Colonic mucosa (tissue), 4 donors: Measurements from ENCODE around the gene RNF215. TPM values are rescaled to one million over a fixed set of nuclear protein-coding genes. Genes with fewer than 3 reads are reported as not detected.
"Not testable (repeated sequence)": the region's sequence is repeated elsewhere in the genome, so short reads cannot be mapped to it uniquely, and the experiment has no call there.

Experiments used
- DNase-seq: peaks from one replicate; pipeline ENCODE4 v3.0.0-alpha.2; 2020
- H3K27ac ChIP-seq: fragments of 200-600 bp; one replicate; pipeline ENCODE4 v1.8.0; 2021
- H3K27me3 ChIP-seq: fragments of 200-600 bp; one replicate; pipeline ENCODE4 v1.8.0; 2021
- H3K36me3 ChIP-seq: fragments of 200-600 bp; one replicate; pipeline ENCODE4 v1.8.0; 2021
- H3K4me1 ChIP-seq: fragments of 200-600 bp; one replicate; pipeline ENCODE4 v1.8.0; 2021; ENCODE audit warnings: mild to moderate bottlenecking
- H3K4me3 ChIP-seq: fragments of 200-600 bp; one replicate; pipeline ENCODE4 v1.8.0; 2021
- H3K9ac ChIP-seq, 2 donors: one replicate each; pipeline ENCODE4 v1.7.0; 2013; ENCODE audit warnings: control low read depth in 2 of 2, low read depth in 2 of 2, low read length in 2 of 2
- H3K9me3 ChIP-seq: fragments of 200-600 bp; one replicate; pipeline ENCODE4 v1.8.0; 2021
- CTCF ChIP-seq: fragments of 200-600 bp; IDR thresholded peaks from one replicate; pipeline ENCODE4 v1.8.0; 2022; ENCODE audit warnings: antibody characterized with exemption, mild to moderate bottlenecking
- intact Hi-C: fragments of 100-400 bp; cut with DNase I; formaldehyde crosslinking; loops from one replicate; pipeline ENCODE4 v1.14.1; 2022
- total RNA-seq, 2 donors: library from RNA; stranded (reverse); fragmentation: NEBNext Ultra II Directional in 1 of 2; extraction: Animal tissue kit (Norgen Biotek cat#: 25700) in 1 of 2; gene quantifications; one replicate each; pipeline ENCODE4 v1.2.1, GENCODE V29; 2021
- donor health status: healthy.
- donor health status: DM: no; HTN: no; CAD: no.
- donor health status: DM: no; HTN: no; CAD: no.

The RNF215 gene
- total RNA-seq, 2 donors from 2014 or later, result 5.8 to 9.4 TPM

- no peaks in the 10 kb centered on the region for H3K4me1 ChIP-seq
- TF ChIP-seq CTCF, result no peak
- no peak overlapping the region for H3K9ac ChIP-seq
- no peak overlapping the region for H3K4me3 ChIP-seq
- H3K27me3 ChIP-seq, result no peaks in the 10 kb centered on the region
- H3K9me3 ChIP-seq, result no peaks in the 10 kb centered on the region
- no peaks in the 10 kb centered on the region for H3K36me3 ChIP-seq
- DNase-seq, result no peak
- H3K27ac ChIP-seq, result no peak overlapping the region
- intact Hi-C loops, result no loop called here
These were observed 18.5 kb upstream of the RNF215 start for GRCh38 chr22:30405731-30406130.

- Histone ChIP-seq H3K4me1 (no peaks in the 10 kb centered on the region), H3K9me3 (no peaks in the 10 kb centered on the region), H3K9ac (no peak overlapping the region), H3K4me3 (no peak overlapping the region), H3K27ac (no peak overlapping the region), H3K27me3 (no peaks in the 10 kb centered on the region), H3K36me3 (no peaks in the 10 kb centered on the region)
- intact Hi-C loops, result no loop called here
- no peak for TF ChIP-seq CTCF
- DNase-seq, result no peak
These were observed 17.1 kb upstream of the RNF215 start for GRCh38 chr22:30404307-30404706.

- H3K36me3 ChIP-seq, H3K4me1 ChIP-seq, intact Hi-C loops, H3K9me3 ChIP-seq, H3K4me3 ChIP-seq, H3K9ac ChIP-seq, H3K27ac ChIP-seq, H3K27me3 ChIP-seq, DNase-seq: not testable (repeated sequence)
These were observed 15.5 kb upstream of the RNF215 start for GRCh38 chr22:30402766-30403104.

- intact Hi-C loops, result no loop called here
- DNase-seq, result no peak
- no peak for TF ChIP-seq CTCF
- Histone ChIP-seq H3K4me1 (peaks cover 3% of the 10 kb centered on the region), H3K36me3 (no peaks in the 10 kb centered on the region), H3K9me3 (no peaks in the 10 kb centered on the region), H3K27me3 (peaks cover 9% of the 10 kb centered on the region), H3K9ac (no peak overlapping the region), H3K4me3 (no peak overlapping the region), H3K27ac (no peak overlapping the region)
These were observed 15.0 kb upstream of the RNF215 start for GRCh38 chr22:30402028-30402765.

- peaks cover 10% of the 10 kb centered on the region for H3K27me3 ChIP-seq
These were observed 13.8 kb upstream of the RNF215 start for GRCh38 chr22:30401024-30401423.

GRCh38 chr22:30400159-30400558, 12.9 kb upstream of the RNF215 start:
- DNase-seq, result no peak
- Histone ChIP-seq H3K27ac (no peak overlapping the region), H3K4me3 (no peak overlapping the region), H3K4me1 (peaks cover 9% of the 10 kb centered on the region), H3K36me3 (no peaks in the 10 kb centered on the region), H3K27me3 (peaks cover 10% of the 10 kb centered on the region), H3K9ac (no peak overlapping the region), H3K9me3 (no peaks in the 10 kb centered on the region)
- intact Hi-C loops, result no loop called here
- no peak for TF ChIP-seq CTCF

More at GRCh38 chr22:30401024-30401423, 13.8 kb upstream of the RNF215 start:
- H3K36me3 ChIP-seq, H3K9me3 ChIP-seq, H3K9ac ChIP-seq, DNase-seq, intact Hi-C loops, H3K4me3 ChIP-seq, H3K27ac ChIP-seq, H3K4me1 ChIP-seq: not testable (repeated sequence)
